HG03175 (cell line): ENCODE data around the gene CPA5.
"Not testable (repeated sequence)": the region's sequence is repeated elsewhere in the genome, so short reads cannot be mapped to it uniquely, and the experiment has no call there.

ENCODE experiments used
- ATAC-seq: cut with Tn5 transposase; IDR thresholded peaks from one replicate; pipeline ENCODE4 v1.9.1; 2021; ENCODE audit warnings: mild to moderate bottlenecking, moderate library complexity; ENCODE audit not compliant: unreplicated experiment

CPA5 gene

GRCh38 chr7:130344271-130344866 lies at the start of gene CPA5:
CPA5 (plus strand) TSS chr7:130344816; CDS start chr7:130346486, 1,670 bp downstream.
- ATAC-seq, result no peak

GRCh38 chr7:130296221-130296951 lies 48.2 kb upstream of the CPA5 start:
- no peak for ATAC-seq

GRCh38 chr7:130297628-130298543 lies 46.7 kb upstream of the CPA5 start:
- ATAC-seq, result no peak

- ATAC-seq, result no peak
Observed at GRCh38 chr7:130298544-130299326, 45.9 kb upstream of the CPA5 start.

GRCh38 chr7:130299866-130300265 lies 44.8 kb upstream of the CPA5 start:
- ATAC-seq, result no peak

GRCh38 chr7:130301501-130302020 lies 43.1 kb upstream of the CPA5 start:
- ATAC-seq, result no peak

- no peak for ATAC-seq
Observed at GRCh38 chr7:130302649-130303048, 42.0 kb upstream of the CPA5 start.

GRCh38 chr7:130303127-130303526 lies 41.5 kb upstream of the CPA5 start:
- no peak for ATAC-seq

- ATAC-seq, result no peak
Observed at GRCh38 chr7:130303551-130303950, 41.1 kb upstream of the CPA5 start.

GRCh38 chr7:130303982-130304381 lies 40.6 kb upstream of the CPA5 start:
- no peak for ATAC-seq

- no peak for ATAC-seq
Observed at GRCh38 chr7:130304878-130305277, 39.7 kb upstream of the CPA5 start.

GRCh38 chr7:130305433-130306042 lies 39.1 kb upstream of the CPA5 start:
- ATAC-seq, result no peak

GRCh38 chr7:130309986-130310385 lies 34.6 kb upstream of the CPA5 start:
- ATAC-seq, result no peak

GRCh38 chr7:130314305-130314704 lies 30.3 kb upstream of the CPA5 start:
- ATAC-seq, result no peak

GRCh38 chr7:130319541-130319940 lies 25.1 kb upstream of the CPA5 start:
- no peak for ATAC-seq

GRCh38 chr7:130321542-130322229 lies 22.9 kb upstream of the CPA5 start:
- ATAC-seq, result not testable (repeated sequence)

GRCh38 chr7:130322615-130323014 lies 22.0 kb upstream of the CPA5 start:
- ATAC-seq, result no peak

GRCh38 chr7:130324306-130324943 lies 20.2 kb upstream of the CPA5 start:
- ATAC-seq, result no peak

GRCh38 chr7:130329681-130330080 lies 14.9 kb upstream of the CPA5 start:
- no peak for ATAC-seq
